HepG2 (cell line): ENCODE measurements around the gene CUL9. TPM values are rescaled to one million over a fixed set of nuclear protein-coding genes. Genes with fewer than 3 reads are reported as not detected.

Source experiments
- CENPX ChIP-seq: sonication (generic); formaldehyde crosslinking; IDR thresholded peaks from 2 replicates; pipeline ENCODE4 v1.9.0; 2021; ENCODE audit warnings: mild to moderate bottlenecking, missing genetic modification reagents, moderate library complexity
- EP300 ChIP-seq, 3 experiments: sonication (generic) in 1 of 3; formaldehyde crosslinking in 1 of 3; IDR thresholded peaks; 2 replicates each; pipeline versions ENCODE4 v1.5.1 to v1.6.1; 2011 to 2020; ENCODE audit warnings: low read depth in 2 of 3, low read length in 2 of 3, borderline replicate concordance in 1 of 3, improper control_type of control experiment in 1 of 3, mild to moderate bottlenecking in 1 of 3, missing genetic modification reagents in 1 of 3, moderate library complexity in 1 of 3
- EZH2 ChIP-seq: conservative IDR thresholded peaks from 2 replicates; pipeline ENCODE4 v1.6.1; 2012; ENCODE audit warnings: mild to moderate bottlenecking, low read depth, low read length, moderate library complexity
- GLI4 ChIP-seq: sonication (generic); formaldehyde crosslinking; IDR thresholded peaks from 2 replicates; pipeline ENCODE4 v1.5.1; 2020; ENCODE audit warnings: missing genetic modification reagents, mild to moderate bottlenecking, moderate library complexity, borderline replicate concordance
- KDM1A ChIP-seq: IDR thresholded peaks from 2 replicates; pipeline ENCODE4 v1.6.1; 2016; ENCODE audit warnings: missing compliant biosample characterization
- KLF9 ChIP-seq: IDR thresholded peaks from 2 replicates; pipeline ENCODE4 v1.6.1; 2016; ENCODE audit warnings: low read depth
- SMC3 ChIP-seq: IDR thresholded peaks from 2 replicates; pipeline ENCODE4 v1.6.1; 2011; ENCODE audit warnings: low read length, improper control_type of control experiment
- SNAI1 ChIP-seq: sonication (generic); formaldehyde crosslinking; IDR thresholded peaks from 2 replicates; pipeline ENCODE4 v1.5.0; 2020; ENCODE audit warnings: mild to moderate bottlenecking, missing genetic modification reagents, borderline replicate concordance
- SP1 ChIP-seq, 2 experiments: fragments of 450-650 bp in 1 of 2; sonication (generic) in 1 of 2; formaldehyde crosslinking in 1 of 2; IDR thresholded peaks; 2 replicates each; pipeline versions ENCODE4 v1.4.0 to v1.6.1; 2016 to 2020; ENCODE audit warnings: missing genetic modification reagents in 1 of 2
- ZBTB21 ChIP-seq: sonication (generic); formaldehyde crosslinking; IDR thresholded peaks from 2 replicates; pipeline ENCODE4 v1.4.0; 2020; ENCODE audit warnings: missing genetic modification reagents
- ZBTB42 ChIP-seq: sonication (generic); formaldehyde crosslinking; IDR thresholded peaks from 2 replicates; pipeline ENCODE4 v1.5.0; 2020; ENCODE audit warnings: mild to moderate bottlenecking, missing genetic modification reagents
- ZFP41 ChIP-seq: sonication (generic); formaldehyde crosslinking; IDR thresholded peaks from 2 replicates; pipeline ENCODE4 v1.4.0; 2020; ENCODE audit warnings: mild to moderate bottlenecking, missing genetic modification reagents, borderline replicate concordance
- polyA plus RNA-seq, 8 experiments: library from polyadenylated mRNA; depleted of rRNA in 3 of 8; stranded (reverse) in 7 of 8; unstranded in 1 of 8; fragments of >200 nt; fragmentation: Illumina TruSeq in 4 of 8; extraction: Trizol in 4 of 8; gene quantifications; 2 replicates each; pipeline versions ENCODE4 v1.2.1 to v1.2.3, GENCODE V29; 2011 to 2016; ENCODE audit warnings: low read depth in 4 of 8, missing spikeins in 1 of 8, mixed read lengths in 1 of 8; ENCODE audit not compliant: insufficient read depth in 1 of 8
- total RNA-seq, 5 experiments: library from RNA; depleted of rRNA; stranded (reverse); fragments of >200 nt; fragmentation: Illumina TruSeq; extraction: Trizol; gene quantifications; 2 replicates each; pipeline ENCODE4 v1.2.3, GENCODE V29; 2016; ENCODE audit warnings: low read depth in 1 of 5
- TF ChIP-seq, protein P1 (sequence below): sonication (generic); formaldehyde crosslinking; IDR thresholded peaks from 2 replicates; pipeline ENCODE4 v1.8.0; 2022; ENCODE audit warnings: mild to moderate bottlenecking, missing genetic modification reagents, moderate library complexity
- TF ChIP-seq, protein P2 (sequence below): IDR thresholded peaks from 2 replicates; pipeline ENCODE4 v1.6.1; 2018; ENCODE audit warnings: missing genetic modification reagents
- TF ChIP-seq, protein P3 (sequence below): sonication (generic); formaldehyde crosslinking; IDR thresholded peaks from 2 replicates; pipeline ENCODE4 v1.5.1; 2020; ENCODE audit warnings: mild to moderate bottlenecking, missing genetic modification reagents, moderate library complexity

Gene CUL9
- total and polyA plus RNA-seq, 2 of the 13 experiments (the other 11 are each of a cell fraction or from before 2014, with no cell fraction given) = 11.4 to 13.7 TPM

DNA sequence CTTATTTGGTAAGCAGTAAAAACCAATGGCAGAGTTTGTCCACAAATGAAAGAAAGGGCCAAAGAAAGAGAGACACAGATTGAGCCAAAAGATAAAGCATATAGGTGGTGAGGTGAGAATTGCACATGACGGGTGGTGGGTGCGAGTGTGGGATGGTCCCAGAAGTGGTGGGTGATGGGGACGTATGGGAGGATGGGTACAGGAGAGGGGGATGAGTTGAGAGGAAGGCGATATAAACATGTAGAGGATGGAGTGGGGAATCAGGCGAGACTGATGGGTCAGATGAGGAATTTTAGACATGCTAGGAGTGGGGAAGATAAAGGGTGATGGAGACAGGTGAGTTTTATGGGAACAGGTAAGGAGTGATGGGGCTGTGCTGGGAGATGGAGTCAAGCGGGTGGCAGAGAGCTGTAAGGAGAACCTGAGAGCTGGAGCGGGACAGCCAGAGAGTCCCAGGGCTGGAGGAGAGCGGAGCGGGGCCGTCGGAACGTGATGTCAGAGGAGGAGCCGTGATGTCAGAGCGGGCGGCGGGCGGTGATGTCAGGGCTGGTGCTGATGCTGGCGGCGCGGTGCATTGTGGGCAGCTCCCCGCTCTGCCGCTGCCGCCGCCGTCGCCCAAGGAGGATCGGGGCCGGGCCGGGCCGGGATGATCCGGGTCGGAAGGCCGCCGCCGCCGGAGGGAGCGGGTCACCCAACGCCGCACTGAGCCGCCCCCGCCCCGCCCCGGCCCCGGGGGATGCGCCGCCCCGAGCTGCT lies 61.1 kb downstream of the CUL9 start, which contains the start of gene TTBK1 (continued):
- TF ChIP-seq EP300 (IDR thresholded peaks at IDR 0.05; ENCODE audit: low read depth in 2 of 2, low read length in 2 of 2) = no peak
- no peak for TF ChIP-seq EP300 (CRISPR knock-in tag; IDR thresholded peaks at IDR 0.05; ENCODE audit: borderline replicate concordance)
- no peak for TF ChIP-seq CENPX
- TF ChIP-seq ZBTB42 (CRISPR knock-in tag) = no peak
- TF ChIP-seq, protein P1, sequence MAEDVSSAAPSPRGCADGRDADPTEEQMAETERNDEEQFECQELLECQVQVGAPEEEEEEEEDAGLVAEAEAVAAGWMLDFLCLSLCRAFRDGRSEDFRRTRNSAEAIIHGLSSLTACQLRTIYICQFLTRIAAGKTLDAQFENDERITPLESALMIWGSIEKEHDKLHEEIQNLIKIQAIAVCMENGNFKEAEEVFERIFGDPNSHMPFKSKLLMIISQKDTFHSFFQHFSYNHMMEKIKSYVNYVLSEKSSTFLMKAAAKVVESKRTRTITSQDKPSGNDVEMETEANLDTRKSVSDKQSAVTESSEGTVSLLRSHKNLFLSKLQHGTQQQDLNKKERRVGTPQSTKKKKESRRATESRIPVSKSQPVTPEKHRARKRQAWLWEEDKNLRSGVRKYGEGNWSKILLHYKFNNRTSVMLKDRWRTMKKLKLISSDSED (CRISPR knock-in tag) = no peak
- TF ChIP-seq SP1 (IDR thresholded peaks at IDR 0.05) = no peak
- TF ChIP-seq SP1 (CRISPR knock-in tag; IDR thresholded peaks at IDR 0.05) = no peak
- TF ChIP-seq, protein P2, sequence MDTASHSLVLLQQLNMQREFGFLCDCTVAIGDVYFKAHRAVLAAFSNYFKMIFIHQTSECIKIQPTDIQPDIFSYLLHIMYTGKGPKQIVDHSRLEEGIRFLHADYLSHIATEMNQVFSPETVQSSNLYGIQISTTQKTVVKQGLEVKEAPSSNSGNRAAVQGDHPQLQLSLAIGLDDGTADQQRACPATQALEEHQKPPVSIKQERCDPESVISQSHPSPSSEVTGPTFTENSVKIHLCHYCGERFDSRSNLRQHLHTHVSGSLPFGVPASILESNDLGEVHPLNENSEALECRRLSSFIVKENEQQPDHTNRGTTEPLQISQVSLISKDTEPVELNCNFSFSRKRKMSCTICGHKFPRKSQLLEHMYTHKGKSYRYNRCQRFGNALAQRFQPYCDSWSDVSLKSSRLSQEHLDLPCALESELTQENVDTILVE (CRISPR knock-in tag) = no peak
- TF ChIP-seq SMC3 = no peak
- peak; percentile 38; the same call in 1 of the 2 replicates for TF ChIP-seq EZH2
- TF ChIP-seq, protein P3, sequence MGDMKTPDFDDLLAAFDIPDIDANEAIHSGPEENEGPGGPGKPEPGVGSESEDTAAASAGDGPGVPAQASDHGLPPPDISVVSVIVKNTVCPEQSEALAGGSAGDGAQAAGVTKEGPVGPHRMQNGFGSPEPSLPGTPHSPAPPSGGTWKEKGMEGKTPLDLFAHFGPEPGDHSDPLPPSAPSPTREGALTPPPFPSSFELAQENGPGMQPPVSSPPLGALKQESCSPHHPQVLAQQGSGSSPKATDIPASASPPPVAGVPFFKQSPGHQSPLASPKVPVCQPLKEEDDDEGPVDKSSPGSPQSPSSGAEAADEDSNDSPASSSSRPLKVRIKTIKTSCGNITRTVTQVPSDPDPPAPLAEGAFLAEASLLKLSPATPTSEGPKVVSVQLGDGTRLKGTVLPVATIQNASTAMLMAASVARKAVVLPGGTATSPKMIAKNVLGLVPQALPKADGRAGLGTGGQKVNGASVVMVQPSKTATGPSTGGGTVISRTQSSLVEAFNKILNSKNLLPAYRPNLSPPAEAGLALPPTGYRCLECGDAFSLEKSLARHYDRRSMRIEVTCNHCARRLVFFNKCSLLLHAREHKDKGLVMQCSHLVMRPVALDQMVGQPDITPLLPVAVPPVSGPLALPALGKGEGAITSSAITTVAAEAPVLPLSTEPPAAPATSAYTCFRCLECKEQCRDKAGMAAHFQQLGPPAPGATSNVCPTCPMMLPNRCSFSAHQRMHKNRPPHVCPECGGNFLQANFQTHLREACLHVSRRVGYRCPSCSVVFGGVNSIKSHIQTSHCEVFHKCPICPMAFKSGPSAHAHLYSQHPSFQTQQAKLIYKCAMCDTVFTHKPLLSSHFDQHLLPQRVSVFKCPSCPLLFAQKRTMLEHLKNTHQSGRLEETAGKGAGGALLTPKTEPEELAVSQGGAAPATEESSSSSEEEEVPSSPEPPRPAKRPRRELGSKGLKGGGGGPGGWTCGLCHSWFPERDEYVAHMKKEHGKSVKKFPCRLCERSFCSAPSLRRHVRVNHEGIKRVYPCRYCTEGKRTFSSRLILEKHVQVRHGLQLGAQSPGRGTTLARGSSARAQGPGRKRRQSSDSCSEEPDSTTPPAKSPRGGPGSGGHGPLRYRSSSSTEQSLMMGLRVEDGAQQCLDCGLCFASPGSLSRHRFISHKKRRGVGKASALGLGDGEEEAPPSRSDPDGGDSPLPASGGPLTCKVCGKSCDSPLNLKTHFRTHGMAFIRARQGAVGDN (CRISPR knock-in tag) = peak; percentile 57
- TF ChIP-seq SNAI1 = no peak
- TF ChIP-seq KDM1A = peak; percentile 80; the same call in 1 of the 2 replicates
- TF ChIP-seq KLF9 = no peak
- no peak for TF ChIP-seq ZFP41
- peak; percentile 71; the same call in 1 of the 2 replicates for TF ChIP-seq ZBTB21
- TF ChIP-seq GLI4 = no peak
